Panc1 (cell line): ENCODE data around the gene DOCK4. TPM values are rescaled to one million over a fixed set of nuclear protein-coding genes. Genes with fewer than 3 reads are reported as not detected.

Experiments used
- ATAC-seq: fragments of 200-7000 bp; cut with Tn5 transposase; 2 replicates; pipeline ENCODE4 v1.9.1; 2020; ENCODE audit warnings: mild to moderate bottlenecking, moderate library complexity
- BruUV-seq: library from RNA; stranded (reverse); fragments of 400-500 nt; replicated peaks from 2 replicates; lab custom pipeline; 2021; lab: Mats Ljungman, UMichigan
- CTCF ChIA-PET: fragments of 300-600 bp; sonication (Branson Sonifier 250); formaldehyde crosslinking; loops from one replicate; lab custom pipeline; 2022; ENCODE audit warnings: antibody characterized with exemption; lab: Charles Lee
- POLR2A ChIA-PET: fragments of 300-600 bp; sonication (Branson Sonifier 250); formaldehyde crosslinking; loops from one replicate; lab custom pipeline; 2022; ENCODE audit warnings: antibody characterized with exemption; lab: Charles Lee
- DNase-seq: peaks from one replicate; pipeline ENCODE4 v3.0.0-alpha.2; 2010; ENCODE audit warnings: low read depth, low spot score
- H3K27ac ChIP-seq: 2 replicates; pipeline ENCODE4 v1.5.1; 2011; ENCODE audit warnings: mild to moderate bottlenecking, low read length, inconsistent platforms
- H3K27me3 ChIP-seq: fragments of 200-500 bp; sonication (Bioruptor generic); 2 replicates; pipeline ENCODE4 v1.6.0; 2014; ENCODE audit warnings: low read length, inconsistent platforms; ENCODE audit not compliant: control insufficient read depth, insufficient read depth
- H3K36me3 ChIP-seq: fragments of 200-500 bp; sonication (Bioruptor generic); 2 replicates; pipeline ENCODE4 v1.5.1; 2014; ENCODE audit warnings: inconsistent platforms, mild to moderate bottlenecking, low read length, moderate library complexity; ENCODE audit not compliant: control insufficient read depth, insufficient read depth
- H3K4me1 ChIP-seq: 2 replicates; pipeline ENCODE4 v1.5.1; 2011; ENCODE audit warnings: inconsistent platforms, mild to moderate bottlenecking, low read length, moderate library complexity; ENCODE audit not compliant: control insufficient read depth, insufficient read depth
- H3K4me3 ChIP-seq, 2 experiments: 2 replicates each; pipeline ENCODE4 v1.5.1; 2011 to 2012; ENCODE audit warnings: low read depth in 2 of 2, low read length in 2 of 2, mild to moderate bottlenecking in 2 of 2, inconsistent platforms in 1 of 2, moderate library complexity in 1 of 2
- H3K9me3 ChIP-seq: fragments of 200-500 bp; sonication (Bioruptor generic); 2 replicates; pipeline ENCODE4 v1.5.1; 2014; ENCODE audit warnings: low read depth, mild to moderate bottlenecking, inconsistent platforms, low read length, moderate library complexity; ENCODE audit not compliant: control insufficient read depth, insufficient read depth
- CTCF ChIP-seq: fragments of 450-650 bp; IDR thresholded peaks from 2 replicates; pipeline ENCODE4 v1.5.1; 2017; ENCODE audit warnings: mild to moderate bottlenecking
- POLR2AphosphoS5 ChIP-seq: IDR thresholded peaks from 2 replicates; pipeline ENCODE4 v1.6.1; 2012; ENCODE audit warnings: mild to moderate bottlenecking, low read depth, low read length, moderate library complexity
- REST ChIP-seq, 2 experiments: IDR thresholded peaks; 2 replicates each; pipeline ENCODE4 v1.6.1; 2011 to 2012; ENCODE audit warnings: low read depth in 2 of 2, control low read depth in 1 of 2, low read length in 1 of 2, mild to moderate bottlenecking in 1 of 2, moderate library complexity in 1 of 2; ENCODE audit not compliant: insufficient read depth in 1 of 2
- SIN3A ChIP-seq: IDR thresholded peaks from 2 replicates; pipeline ENCODE4 v1.6.1; 2012; ENCODE audit warnings: low read depth, mild to moderate bottlenecking, low read length, moderate library complexity, borderline replicate concordance; ENCODE audit not compliant: insufficient read depth
- TCF7L2 ChIP-seq: IDR thresholded peaks from 2 replicates; pipeline ENCODE4 v1.6.1; 2011; ENCODE audit warnings: mild to moderate bottlenecking, low read depth, low read length, inconsistent platforms
- in situ Hi-C: cut with HindIII; loops from 2 replicates; pipeline ENCODE4 v1.10.0; 2016; ENCODE audit warnings: low sequenced_read_pairs, low pct_unique_long_range_greater_than_20kb
- intact Hi-C: fragments of 100-400 bp; cut with micrococcal nuclease; formaldehyde crosslinking; loops from one replicate; pipeline ENCODE4 v1.10.0; 2022; ENCODE audit not compliant: unreplicated experiment
- total RNA-seq: library from RNA; stranded (reverse); gene quantifications from one replicate; pipeline ENCODE4 v1.2.1, GENCODE V29; 2021; ENCODE audit not compliant: unreplicated experiment

DOCK4 gene
- total RNA-seq, 1 experiment from 2014 or later, result 10.8 TPM

- Histone ChIP-seq H3K27me3 (no peaks in the 10 kb centered on the region), H3K36me3 (no peaks in the 10 kb centered on the region), H3K4me1 (no peaks in the 10 kb centered on the region), H3K4me3 (no peak overlapping the region), H3K27ac (no peak overlapping the region), H3K9me3 (no peaks in the 10 kb centered on the region)
- BruUV-seq, result no TSS peak
- no peak for ATAC-seq
- intact Hi-C loops (no loop called here), in situ Hi-C loops (no loop called here)
- ChIA-PET POLR2A (no interaction called here), CTCF (no interaction called here)
- DNase-seq, result no peak
- TF ChIP-seq POLR2AphosphoS5 (no peak), SIN3A (no peak), TCF7L2 (no peak), REST (IDR thresholded peaks at IDR 0.05; ENCODE audit: insufficient read depth in 1 of 2, low read depth in 2 of 2, low read length in 1 of 2) (no peak), CTCF (no peak)
These were observed 96.0 kb downstream of the DOCK4 start for GRCh38 chr7:112110175-112110574.

- no peaks in the 10 kb centered on the region for H3K27me3 ChIP-seq
- in situ Hi-C loops (no loop called here), intact Hi-C loops (no loop called here)
- no peaks in the 10 kb centered on the region for H3K4me1 ChIP-seq
- no peak overlapping the region for H3K27ac ChIP-seq
- H3K9me3 ChIP-seq, result no peaks in the 10 kb centered on the region
- TF ChIP-seq POLR2AphosphoS5 (no peak), CTCF (no peak)
- ATAC-seq, result no peak
- POLR2A ChIA-PET, result no interaction called here
- H3K4me3 ChIP-seq, result no peak overlapping the region
- CTCF ChIA-PET, result no interaction called here
- DNase-seq, result no peak
- no TSS peak for BruUV-seq
- no peaks in the 10 kb centered on the region for H3K36me3 ChIP-seq
These were observed 97.2 kb downstream of the DOCK4 start for GRCh38 chr7:112108981-112109380.
